Right lung (tissue), 5 donors: Measurements from ENCODE around the gene ITIH1. TPM values are rescaled to one million over a fixed set of nuclear protein-coding genes. Genes with fewer than 3 reads are reported as not detected.

ENCODE experiments used
- DNase-seq, 2 donors: peaks; one replicate each; pipeline ENCODE4 v3.0.0-alpha.2; 2013
- polyA plus RNA-seq, 5 donors: library from polyadenylated mRNA; unstranded; fragments of 120-200 nt; gene quantifications; one replicate each; pipeline versions ENCODE4 v1.2.1 to v1.2.3, GENCODE V29; 2013; ENCODE audit warnings: inconsistent platforms in 1 of 5, low replicate concordance in 1 of 5; ENCODE audit not compliant: insufficient read length in 5 of 5, insufficient read depth in 1 of 5

Gene ITIH1
- polyA plus RNA-seq, 5 donors: 0.15 to 6.0 TPM; not detected in 3

DNA sequence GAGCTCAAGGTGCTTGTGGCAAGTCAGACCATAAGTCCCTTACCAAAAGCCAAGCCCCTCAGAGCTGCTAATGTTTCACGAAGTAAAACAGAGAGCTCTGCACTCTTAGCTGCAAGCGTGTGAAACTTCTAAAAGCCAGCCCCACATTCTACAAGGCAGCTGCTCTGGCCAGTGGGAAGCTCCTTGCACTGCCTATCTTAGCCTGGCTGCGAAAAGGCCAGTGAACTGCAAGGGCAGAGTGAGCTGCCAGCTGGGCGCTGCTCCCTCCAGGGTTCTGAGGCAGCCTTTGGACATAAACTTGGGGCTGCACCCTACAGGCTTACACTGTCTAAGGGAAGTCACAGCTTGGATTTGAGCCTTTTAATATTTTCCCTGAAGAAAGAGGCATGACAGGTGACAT is 59.6 kb downstream of the ITIH1 start:
- DNase-seq: no peak

GRCh38 chr3:52838561-52839267 is 61.3 kb downstream of the ITIH1 start:
- no peak for DNase-seq

- no peak for DNase-seq
Observed at GRCh38 chr3:52839268-52839575, 61.8 kb downstream of the ITIH1 start.

DNA sequence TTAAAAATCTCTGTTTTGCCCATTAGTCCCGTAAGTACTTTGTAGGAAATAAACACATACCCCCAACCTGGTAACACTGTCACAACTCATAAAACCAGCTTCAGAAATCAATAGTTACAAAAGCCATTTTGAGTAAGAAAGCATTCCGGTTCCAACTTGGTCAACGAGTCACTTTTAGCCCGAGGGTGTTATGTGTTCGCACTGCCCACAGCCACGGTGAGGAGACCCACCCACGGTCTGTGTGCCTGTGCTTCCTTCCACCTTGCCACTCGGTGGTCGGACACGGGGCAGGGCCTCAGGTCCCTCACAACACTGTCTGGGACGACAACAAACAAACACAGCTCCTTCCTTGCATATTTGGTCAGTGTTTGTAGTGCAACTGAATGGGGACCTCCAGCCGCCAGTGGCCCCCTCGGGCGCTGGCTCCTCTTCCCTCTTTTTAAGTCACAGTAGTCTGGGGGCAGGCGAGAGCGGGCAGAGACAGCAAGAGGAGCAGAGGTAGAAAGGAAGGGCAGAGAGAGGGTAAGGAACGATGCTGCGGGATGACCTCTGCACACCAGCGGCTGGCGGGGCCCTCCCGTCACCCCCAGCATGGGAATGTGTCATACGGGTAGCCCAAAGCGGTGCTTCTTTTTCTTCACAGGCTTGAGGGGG is 62.6 kb downstream of the ITIH1 start:
- no peak for DNase-seq

DNA sequence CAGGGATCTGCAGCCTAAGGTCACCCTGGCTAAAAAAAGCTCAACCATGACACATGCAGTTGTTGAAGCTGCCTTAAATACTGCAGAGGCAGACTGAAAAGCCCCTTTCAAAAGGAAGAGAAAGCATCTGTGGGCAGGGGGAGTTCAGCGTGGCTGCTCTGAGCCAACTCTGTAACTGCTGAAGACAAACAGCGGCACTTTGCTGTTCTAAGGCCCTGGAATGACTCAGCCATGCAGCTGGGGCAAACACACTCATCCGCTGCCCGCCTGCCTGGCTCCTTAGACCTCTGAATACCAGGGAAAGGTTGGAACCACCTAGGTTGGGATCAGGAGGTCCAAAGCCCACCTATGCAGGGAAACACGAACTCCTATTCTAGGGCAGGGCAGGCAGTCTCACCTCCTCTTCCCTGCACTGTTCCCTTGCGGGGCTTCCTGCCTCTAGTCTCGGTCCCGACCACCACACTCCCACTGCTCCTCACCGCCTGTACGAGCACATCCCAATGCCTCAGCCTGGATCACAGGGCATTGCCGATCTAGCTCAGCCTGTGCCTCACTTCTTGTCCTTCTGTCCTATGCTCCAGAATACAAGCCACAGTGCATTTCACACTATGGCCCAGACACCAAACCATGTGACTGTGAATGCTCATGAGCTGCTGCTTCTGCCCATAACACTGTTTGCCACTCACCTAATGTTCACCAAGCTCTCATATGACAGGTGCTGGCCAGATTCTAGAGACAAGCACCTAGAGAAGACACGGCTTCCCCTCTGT is 64.0 kb downstream of the ITIH1 start:
- DNase-seq: no peak

Other genes with a start within 250 kb of the ITIH1 start
- 100 to 1,000 TPM; 205 to 350 (median 239) TPM for gene NT5DC2, start 243.7 kb upstream of the ITIH1 start, polyA plus RNA-seq
- gene UQCC5, start 241.0 kb upstream of the ITIH1 start, polyA plus RNA-seq: 10 to 100 TPM in 4 of 5 donors, 1 to 10 TPM in 1; 8.5 to 24.3 (median 12.9) TPM
- gene PBRM1, start 91.7 kb upstream of the ITIH1 start, polyA plus RNA-seq: 10 to 100 TPM; 42.9 to 78.6 (median 65.2) TPM
- 100 to 1,000 TPM; 100 to 124 (median 107) TPM for gene GNL3, start 91.6 kb upstream of the ITIH1 start, polyA plus RNA-seq
- gene GLT8D1, start 71.8 kb upstream of the ITIH1 start, polyA plus RNA-seq: 100 to 1,000 TPM; 104 to 121 (median 119) TPM
- gene SPCS1, start 71.5 kb upstream of the ITIH1 start, polyA plus RNA-seq: 100 to 1,000 TPM; 113 to 138 (median 123) TPM
- 10 to 100 TPM; 20.7 to 30.7 (median 27.2) TPM for gene NEK4, start 6.7 kb upstream of the ITIH1 start, polyA plus RNA-seq
- gene ITIH3, start 17.2 kb downstream of the ITIH1 start, polyA plus RNA-seq: 1 to 10 TPM; 2.3 to 6.3 (median 3.8) TPM
- gene ITIH4, start 53.1 kb downstream of the ITIH1 start, polyA plus RNA-seq: 10 to 100 TPM in 3 of 5 donors, 1 to 10 TPM in 2; 8.6 to 12.6 (median 11.1) TPM
- gene MUSTN1, start 57.4 kb downstream of the ITIH1 start, polyA plus RNA-seq: 1 to 10 TPM in 3 of 5 donors, under 1 TPM in 2; 0.53 to 4.8 (median 1.5) TPM
- 10 to 100 TPM; 13.4 to 18.6 (median 16.0) TPM for gene STIMATE, start 119.9 kb downstream of the ITIH1 start, polyA plus RNA-seq